Occipital lobe (tissue), 3 donors: ENCODE data around the gene DNAAF9. TPM values are rescaled to one million over a fixed set of nuclear protein-coding genes. Genes with fewer than 3 reads are reported as not detected.

Experiments
- DNase-seq: peaks from one replicate; lab custom pipeline; 2025; lab: John Stamatoyannopoulos, UW
- small RNA-seq: library from RNA; depleted of rRNA; stranded (forward); fragments of <200 nt; gene quantifications from one replicate; pipeline ENCODE3, GENCODE V24; 2014
- total RNA-seq: library from RNA; depleted of rRNA; stranded (reverse); fragments of >200 nt; gene quantifications from one replicate; pipeline ENCODE4 v1.2.3, GENCODE V29; 2014

DNAAF9 gene
- total RNA-seq, 1 donor from 2014 or later: 36.0 TPM

DNA sequence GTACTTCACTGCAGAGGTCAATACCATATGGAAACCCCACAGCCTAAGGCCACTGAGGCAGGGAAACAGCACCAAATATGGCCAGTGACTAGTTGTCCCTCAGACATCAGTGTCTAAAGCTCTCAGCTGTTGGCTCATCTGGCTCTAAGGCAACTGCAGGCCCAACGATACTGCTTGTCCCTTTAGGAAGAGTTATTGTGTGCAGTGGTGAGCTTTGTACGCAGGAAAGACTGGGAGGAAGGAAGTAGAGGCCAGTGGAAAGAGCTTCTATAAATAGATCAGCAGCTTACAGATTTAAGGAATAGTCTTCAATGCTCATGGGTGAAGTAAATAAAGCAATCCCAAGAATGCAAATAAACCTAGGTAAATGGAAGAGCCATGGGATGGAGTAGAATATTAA is 29.3 kb downstream of the DNAAF9 start:
- DNase-seq: no peak

DNA sequence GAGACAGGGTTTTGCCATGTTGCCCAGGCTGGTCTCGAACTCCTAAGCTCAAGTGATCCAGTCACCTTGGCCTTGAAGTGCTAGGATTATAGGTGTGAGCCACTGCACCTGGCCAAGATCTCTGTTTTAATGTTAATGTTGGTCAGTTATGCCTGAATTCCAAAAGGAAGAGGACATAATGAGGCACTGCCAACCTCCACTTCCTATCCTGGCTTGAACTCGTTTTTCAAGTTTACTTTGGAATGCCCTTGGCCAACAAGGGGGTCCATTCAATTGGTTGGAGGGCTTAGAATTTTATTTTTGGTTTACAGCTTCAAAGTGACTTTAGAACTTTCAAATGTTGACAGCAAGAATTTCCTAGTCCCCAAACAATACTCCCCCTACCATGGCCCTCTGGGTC is 29.8 kb downstream of the DNAAF9 start:
- DNase-seq: no peak

DNA sequence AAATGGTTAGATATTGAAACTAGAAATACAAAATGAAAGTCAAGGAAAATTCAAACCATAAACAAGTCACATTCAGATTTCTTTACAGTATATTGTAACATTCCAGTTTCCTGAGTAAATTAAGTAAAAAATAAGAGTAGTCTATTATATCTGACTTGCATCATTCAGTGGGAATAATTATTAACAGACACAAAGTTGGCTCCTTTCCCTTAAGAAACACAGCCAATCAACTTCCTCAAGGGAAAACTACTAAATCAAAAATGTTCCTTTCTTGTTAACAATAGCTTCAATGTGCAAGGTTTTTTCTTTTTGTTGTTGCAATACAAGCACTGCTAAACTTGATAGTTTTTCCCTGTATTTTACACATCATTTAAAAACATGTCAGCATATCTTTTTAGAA is 33.2 kb downstream of the DNAAF9 start:
- no peak for DNase-seq

GRCh38 chr20:3371754-3372153 is 35.7 kb downstream of the DNAAF9 start:
- no peak for DNase-seq

DNA sequence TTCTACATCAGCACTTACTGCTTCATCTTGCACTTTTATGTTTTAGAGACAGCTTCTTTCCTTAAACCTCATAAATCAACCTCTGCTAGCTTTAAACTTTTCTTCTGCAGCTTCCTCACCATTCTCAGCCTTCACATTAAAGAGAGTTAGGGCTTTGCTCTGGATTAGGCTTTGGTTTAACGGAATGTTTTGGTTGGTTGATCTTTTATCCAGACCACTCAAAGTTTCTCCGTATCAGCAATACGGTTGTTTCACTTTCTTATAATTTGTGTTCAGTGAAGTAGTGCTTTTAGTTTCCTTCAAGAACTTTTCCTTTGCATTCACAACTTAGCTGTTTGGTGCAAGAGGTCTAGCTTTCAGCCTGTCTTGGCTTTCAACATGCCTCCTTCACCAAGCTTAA is 40.4 kb downstream of the DNAAF9 start:
- DNase-seq: no peak

- no peak for DNase-seq
Observed at GRCh38 chr20:3364323-3365013, 43.0 kb downstream of the DNAAF9 start.

GRCh38 chr20:3360752-3361151 is 46.7 kb downstream of the DNAAF9 start:
- DNase-seq: no peak

- DNase-seq: no peak
Observed at GRCh38 chr20:3358676-3359340, 48.7 kb downstream of the DNAAF9 start.

Small RNA genes lying within 50 kb of the gene (small RNA-seq; reads per million reads assigned to genes)
- 0.12 reads per million for gene RF00012
- not detected for gene RNU6-1019P

Other genes with a start within 250 kb of the DNAAF9 start
- gene FASTKD5, start 247.8 kb downstream of the DNAAF9 start, total RNA-seq: 17.8 TPM
- 1.9 TPM for gene UBOX5, start 247.8 kb downstream of the DNAAF9 start, total RNA-seq
- 12.0 TPM for gene LZTS3, start 234.1 kb downstream of the DNAAF9 start, total RNA-seq
- gene DDRGK1, start 203.0 kb downstream of the DNAAF9 start, total RNA-seq: 22.6 TPM
- gene ITPA, start 198.2 kb downstream of the DNAAF9 start, total RNA-seq: 36.3 TPM
- not detected for gene SLC4A11, start 168.5 kb downstream of the DNAAF9 start, total RNA-seq
- gene ATRN, start 63.3 kb upstream of the DNAAF9 start, total RNA-seq: 63.8 TPM